Hematopoietic multipotent progenitor cell treated with erythropoietin and hydrocortisone succinate and interleukin-3 and kit ligand, for 17 days (in vitro differentiated cells): ENCODE measurements around the gene MSRB2.
"Not testable (repeated sequence)": the region's sequence is repeated elsewhere in the genome, so short reads cannot be mapped to it uniquely, and the experiment has no call there.

Source experiments
- DNase-seq: peaks from one replicate; pipeline ENCODE4 v3.0.0-alpha.2; 2015; ENCODE audit warnings: low spot score

MSRB2 gene

DNA sequence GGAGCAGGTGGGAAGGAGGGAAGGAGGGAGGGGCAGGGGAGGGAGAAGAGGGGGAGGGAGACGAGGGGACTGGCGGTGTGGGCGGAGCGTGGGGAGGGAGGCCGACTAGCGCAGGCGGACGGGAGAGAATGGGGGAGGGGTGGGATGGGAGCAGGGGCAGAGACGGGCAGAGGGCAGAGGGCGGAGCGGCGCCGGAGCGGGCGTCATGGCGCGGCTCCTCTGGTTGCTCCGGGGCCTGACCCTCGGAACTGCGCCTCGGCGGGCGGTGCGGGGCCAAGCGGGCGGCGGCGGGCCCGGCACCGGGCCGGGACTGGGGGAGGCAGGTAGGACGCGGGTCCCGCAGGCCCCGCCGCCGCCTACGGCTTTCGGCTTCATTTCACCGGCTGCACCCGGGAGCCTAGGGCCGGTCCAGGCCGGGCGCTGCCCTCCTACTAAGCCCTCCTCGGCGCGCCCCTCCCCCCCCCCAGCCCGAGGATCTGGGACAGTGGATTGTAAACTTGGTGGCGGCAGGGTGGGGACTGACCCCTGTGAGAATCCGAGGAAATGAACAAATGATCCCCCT, at the start of gene MSRB2:
TSS of gene MSRB2 (plus strand) at position 176 of the 562 bp plus-strand sequence. CDS start at position 206, 30 bp downstream.
- DNase-seq, result peak; percentile 54

DNA sequence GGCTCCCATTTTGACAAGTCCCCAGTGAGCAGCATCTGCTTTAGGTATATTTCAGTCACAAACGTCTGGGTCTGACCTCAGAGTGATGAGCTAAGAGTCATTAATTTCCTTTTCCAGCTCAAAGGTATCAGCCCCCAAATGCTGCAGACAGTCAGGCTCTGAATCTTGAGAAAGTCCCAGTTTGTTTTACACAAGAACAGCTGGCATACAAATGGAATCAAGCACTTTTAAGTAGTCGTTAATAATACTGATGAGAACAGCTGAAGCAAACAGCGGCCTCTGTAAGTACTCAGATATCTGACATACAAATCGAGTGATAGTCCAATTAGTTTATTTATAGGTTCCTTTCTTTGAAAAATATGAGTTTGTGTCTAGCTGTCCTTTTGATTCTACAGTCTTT, 49.4 kb upstream of the MSRB2 start:
- no peak for DNase-seq

DNA sequence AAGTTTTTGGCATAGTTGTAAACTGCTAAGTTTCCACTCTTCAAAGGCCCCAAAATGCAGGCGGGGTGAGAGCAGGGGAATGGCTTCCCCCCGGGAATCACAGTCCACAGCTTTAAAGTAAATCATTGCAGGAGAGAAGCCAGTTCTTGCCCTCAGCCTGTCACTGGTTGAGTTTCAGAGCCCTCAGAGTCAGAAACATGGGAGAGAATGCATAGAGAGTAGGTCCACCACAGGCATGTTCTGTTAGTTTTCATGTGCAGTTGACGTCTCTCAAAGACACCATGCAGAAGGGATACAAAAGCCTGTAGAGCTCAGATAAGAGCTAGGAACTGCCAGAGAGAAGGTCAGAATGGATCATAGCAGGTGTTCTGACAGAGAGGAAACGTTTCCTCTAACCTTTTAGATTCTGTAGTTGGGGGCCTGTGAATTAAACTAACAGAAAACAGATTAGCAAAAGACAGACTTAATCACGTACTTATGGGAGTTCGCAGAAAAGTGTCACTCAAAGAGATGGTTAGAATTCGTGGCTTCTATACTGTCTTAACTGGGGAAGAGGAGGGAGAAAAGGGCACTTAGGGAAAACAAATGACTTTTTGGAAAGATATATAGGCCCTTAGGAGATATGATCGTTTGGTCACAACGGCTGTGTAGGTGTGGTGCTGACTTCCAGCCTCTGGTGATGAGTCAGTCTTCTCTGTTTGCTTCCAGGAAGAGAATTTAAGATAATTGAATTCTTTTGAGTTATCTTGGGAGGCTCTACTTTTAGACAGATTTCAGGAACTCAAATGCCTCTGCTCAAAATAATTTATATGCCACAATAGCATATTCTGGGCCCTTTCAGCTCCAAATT, 48.0 kb upstream of the MSRB2 start:
- DNase-seq, result no peak

DNA sequence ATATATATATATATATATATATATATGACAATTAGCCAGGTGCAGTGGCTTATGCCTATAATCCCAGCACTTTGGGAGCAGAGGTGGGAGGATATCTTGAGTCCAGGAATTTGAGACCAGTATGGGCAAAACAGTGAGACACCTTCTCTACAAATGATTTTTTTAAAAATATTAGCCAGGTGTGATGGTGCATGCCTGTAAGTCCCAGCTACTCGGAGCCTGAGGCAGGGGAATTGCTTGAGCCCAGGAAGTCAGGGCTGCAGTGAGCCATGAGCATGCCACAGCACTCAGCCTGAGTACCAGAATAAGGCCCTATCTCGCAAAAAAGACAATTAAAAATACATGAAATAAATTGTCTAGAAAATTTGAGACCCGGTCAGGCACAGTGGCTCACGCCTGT, 47.2 kb upstream of the MSRB2 start:
- DNase-seq, result no peak

DNA sequence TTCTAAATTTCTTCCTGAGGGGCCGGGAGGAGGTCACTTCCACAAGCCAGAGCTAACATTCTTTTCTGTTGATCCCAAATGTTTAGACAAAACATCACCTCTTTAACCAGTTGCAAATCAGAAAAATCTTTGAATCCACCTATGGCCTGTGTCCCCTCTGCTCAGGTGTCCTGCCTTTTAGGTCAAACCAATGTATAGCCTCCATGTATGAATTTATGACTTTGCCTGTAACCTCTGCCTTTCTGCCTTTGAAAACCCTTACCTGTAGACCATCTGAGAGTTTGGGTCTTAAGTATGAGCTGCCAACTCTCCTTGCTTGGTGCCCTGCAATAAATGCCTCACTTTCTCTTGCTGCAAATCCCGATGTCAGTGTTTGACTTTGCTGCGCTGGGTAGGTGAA, 44.1 kb upstream of the MSRB2 start:
- no peak for DNase-seq

DNA sequence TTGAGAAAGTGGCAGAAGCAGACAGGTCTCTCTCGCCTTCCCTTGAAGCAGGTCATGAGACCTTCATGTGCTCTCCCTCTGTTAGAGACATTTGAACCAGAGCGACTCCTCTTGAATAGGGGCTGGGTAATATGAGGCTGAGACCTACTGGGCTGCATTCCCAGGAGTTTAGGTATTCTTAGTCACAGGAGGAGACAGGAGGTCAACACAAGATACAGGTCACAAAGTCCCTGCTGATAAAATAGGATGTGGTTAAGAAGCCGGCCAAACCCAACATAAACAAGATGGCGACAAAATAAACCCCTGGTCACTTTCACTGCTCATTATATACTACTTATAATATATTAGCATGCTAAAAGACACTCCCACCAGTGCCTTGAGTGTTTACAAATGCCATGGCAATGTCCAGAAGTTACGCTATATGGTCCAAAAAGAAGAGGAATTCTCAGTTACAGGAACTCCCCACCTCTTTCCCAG, 43.5 kb upstream of the MSRB2 start:
- DNase-seq, result no peak

DNA sequence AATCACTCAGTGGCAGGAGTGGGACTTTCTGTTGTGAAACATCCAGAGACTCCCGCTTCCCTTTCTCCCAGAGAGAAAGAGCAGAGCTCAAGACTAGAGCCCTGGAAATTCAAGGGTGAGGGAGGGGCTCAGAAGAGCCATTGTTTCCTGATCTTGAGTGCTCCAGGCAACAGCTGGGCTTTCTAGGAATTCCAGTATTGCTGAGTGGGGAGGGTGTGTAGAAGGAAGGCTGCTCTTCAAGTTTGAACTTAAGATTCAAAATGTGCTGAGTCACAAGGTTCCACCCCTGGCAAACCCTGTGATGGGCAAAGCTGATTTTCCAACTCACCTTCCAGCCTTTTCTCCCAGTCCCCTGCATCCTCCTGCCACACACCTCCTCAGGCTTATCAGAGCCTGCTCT, 42.3 kb upstream of the MSRB2 start:
- no peak for DNase-seq

DNA sequence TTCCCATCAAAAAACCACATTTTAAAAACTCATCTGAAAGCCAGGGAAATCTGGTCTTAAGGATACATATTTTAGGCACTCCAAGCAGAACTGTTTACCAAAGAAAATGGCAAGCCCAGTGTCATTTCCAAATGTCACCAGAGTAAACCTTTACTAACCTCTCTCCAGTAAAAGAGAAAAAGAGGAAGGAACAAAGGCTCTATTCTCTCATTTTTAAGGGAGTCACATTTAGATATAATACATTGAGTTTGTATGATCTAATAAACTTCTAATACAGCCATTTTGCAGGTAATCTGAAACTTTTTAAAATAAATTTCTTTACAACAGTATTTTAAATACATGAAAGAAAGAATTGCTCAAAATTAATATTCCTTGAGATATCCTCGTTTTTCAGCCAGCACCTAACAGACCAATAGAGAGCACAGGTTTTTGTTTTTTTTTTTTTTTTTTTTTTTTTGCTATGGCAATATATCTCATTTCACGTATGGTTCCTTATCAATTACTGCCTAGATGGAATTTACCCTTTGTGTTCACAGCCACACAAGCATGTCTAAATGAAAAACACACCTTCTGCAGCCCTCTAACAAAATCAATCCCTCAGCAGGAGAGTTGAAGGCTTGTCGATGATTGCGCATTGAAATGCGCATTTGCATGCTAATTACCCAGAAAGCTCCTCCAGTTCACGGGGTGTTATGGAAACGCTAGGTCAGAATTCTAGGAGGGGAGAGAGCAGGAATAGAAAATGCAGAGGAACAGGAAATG, 39.8 kb upstream of the MSRB2 start:
- DNase-seq, result no peak

DNA sequence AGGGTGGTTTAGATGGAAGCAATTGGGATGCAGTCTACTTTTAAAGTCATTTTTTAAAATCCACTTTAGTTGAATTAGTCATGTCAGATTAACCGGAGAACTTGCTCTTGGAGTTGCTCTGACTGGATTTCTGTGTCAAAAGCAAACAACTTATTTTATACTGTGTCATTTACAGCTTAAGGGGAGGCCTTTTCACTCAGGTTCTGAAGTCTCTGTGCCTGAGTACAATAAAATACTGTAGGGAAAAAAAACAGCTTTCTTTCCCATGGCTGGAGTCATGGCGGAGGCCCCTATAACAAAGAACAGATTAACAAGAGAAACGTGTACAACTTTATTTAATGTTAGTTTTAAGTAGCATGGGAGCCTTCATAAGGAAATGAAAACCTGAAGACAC, 39.2 kb upstream of the MSRB2 start:
- DNase-seq, result no peak

DNA sequence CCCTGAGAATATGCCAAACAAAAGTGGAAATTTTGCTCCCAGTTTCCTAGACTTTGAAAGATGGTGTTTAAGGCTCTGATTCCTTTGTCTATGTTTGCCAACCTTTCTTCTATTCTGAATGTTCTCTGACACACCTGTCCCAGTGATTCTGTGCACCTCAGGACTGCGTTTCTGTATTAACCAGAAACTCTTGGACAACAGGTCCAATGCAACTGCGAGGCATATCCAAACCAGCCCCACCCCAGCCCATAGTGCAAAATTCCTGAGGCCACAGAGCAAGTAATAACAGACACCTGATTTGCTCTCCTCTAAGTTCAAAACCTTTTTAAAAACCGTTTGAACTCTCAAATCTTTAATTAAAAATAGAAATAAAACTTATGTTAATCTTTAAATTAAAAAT, 37.0 kb upstream of the MSRB2 start:
- no peak for DNase-seq

DNA sequence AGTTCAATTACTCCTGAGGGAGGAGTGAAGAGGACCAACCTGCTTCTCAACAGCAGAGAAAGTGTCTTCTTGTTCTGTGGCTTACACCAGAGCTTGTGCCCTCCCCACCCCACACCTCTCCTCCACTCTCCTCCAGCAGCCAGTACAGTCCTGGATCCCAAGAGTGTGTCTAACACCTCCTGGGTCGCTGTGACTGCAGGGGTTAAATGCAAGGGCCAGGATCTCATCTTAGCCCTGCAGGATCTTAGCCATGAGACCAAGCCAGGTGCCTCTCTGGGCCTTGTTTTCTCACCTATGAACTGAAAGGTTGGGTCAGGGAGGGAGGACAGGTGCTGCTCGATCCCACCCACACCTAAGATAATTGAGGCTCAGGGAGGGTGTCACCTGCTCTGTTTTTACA, 34.5 kb upstream of the MSRB2 start:
- no peak for DNase-seq

DNA sequence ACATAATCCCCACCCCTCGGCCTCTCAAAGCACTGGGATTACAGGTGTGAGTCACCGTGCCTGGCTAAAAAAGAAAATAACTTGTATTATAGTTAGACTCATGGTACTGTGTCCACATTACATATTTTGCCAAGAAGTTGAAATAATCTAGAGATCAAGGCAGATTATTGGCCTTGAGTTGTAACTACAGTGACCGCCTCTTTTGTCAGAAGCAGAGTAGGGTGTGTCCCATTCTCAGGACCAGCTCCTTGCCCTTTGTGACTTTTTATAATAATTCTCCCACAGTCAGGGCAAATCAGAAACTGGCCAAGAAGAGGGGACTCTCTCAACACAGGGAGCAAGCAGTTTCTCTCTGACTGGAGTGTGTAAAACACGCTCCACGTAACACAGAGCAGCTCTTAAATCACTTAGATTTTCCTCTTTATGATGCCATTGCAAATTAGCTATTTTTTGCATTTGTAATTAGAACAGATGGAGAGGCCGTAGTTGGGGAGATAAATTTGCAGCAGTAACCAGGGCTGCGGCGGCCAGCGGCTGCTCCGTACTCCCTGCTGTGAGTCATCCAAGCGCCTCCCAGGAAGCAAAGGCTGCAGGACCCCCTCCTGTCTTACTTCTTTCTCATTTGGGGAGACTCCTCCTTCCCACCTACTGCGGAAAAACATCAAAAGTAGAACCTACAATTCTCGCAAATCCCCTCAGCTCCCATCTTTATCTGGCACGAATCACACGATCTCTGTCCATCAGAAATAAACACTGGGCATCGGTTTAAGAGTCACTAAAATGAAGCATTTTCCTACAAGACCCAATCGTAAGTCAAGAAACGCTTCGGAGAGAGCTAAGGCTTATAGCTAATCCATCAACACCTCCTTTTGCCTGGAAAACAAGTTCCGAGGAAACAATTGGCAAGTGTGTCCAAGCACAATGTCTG, 32.1 kb upstream of the MSRB2 start:
- DNase-seq, result no peak

DNA sequence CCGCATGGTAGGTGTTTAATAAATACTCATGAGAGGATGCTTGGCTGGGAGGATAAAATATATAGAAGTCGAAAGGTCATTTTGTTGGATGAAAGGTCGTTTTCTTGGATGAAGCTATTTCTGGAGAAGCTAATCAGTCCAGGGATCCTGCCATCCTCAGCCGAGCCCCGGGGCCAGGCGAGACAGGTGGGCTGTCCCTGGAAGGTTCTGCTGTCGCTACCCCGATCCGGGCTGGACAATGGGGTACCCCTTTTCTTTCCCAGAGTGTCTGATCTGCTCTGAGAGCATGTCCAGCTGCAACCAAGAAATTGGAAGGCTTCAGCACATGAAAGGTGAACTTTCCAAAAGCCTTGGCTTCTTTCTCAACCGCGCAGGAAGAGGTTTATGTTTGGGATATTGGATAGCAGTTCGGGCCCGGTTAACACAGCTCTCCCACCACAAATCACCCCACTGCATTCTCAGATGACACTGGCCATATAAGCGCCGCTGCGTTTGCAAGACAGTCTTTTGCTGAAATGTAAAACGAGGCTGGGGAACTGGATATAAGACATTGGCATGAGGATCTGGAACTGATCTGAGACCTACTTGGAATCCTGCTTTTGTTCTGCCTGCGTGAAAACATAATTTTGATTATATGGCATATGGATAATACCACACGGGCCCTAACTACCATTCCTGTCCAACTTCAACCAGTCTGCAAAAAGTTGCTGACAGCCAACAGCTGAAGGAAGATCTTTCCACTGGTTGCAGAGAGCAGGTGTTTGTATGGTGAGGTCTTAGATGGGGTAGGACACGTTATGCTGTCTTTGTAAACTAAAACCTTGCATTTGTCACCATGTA, 31.2 kb upstream of the MSRB2 start:
- DNase-seq, result no peak

DNA sequence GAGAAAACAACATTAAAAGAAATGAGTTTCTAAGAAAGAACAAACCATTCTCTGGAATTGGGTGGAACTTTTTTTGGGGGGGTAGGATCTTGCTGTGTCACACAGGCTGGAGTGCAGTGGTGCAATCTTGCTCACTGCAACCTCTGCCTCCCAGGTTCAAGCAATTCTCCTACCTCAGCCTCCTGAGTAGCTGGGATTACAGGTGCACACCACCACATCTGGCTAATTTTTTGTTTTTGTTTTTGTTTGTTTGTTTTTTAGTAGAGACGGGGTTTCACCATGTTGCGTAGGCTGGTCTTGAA, 30.6 kb upstream of the MSRB2 start:
- not testable (repeated sequence) for DNase-seq

DNA sequence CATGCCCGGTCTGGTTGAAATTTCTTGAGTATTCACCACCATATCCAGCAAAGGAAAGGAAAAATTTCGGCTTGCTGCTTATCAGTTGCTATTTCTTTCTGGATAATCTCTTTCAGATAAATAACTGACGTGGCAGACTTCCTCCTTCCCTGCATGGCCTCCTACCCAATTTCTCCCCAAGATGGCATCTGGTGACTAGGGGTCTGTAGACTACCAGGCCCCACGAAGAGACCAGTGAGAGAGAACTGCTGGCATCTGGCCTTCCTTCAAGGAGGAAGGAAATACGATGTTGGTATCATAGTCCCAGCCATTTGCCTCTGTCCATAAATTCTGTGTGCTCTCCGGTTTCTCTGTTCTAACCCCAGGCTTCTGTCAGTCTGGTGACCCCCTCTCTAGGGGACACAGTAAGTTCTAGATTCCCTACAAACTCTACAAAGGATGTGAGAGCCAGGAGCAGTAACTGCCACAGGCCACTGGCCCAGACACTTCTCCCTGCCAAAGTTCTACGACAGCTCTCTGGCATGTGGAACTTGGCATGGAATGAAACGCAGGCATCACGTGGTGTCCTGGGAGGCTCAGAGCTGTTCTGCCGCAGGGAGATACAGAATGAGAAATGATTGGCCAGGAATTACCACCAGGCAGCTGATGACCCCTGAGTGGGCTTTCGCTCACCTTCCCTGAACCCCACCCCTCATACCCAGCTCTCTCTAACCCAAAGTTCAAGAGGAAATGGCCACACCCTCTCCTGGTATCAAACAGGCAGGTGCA, 30.0 kb upstream of the MSRB2 start:
- no peak for DNase-seq

DNA sequence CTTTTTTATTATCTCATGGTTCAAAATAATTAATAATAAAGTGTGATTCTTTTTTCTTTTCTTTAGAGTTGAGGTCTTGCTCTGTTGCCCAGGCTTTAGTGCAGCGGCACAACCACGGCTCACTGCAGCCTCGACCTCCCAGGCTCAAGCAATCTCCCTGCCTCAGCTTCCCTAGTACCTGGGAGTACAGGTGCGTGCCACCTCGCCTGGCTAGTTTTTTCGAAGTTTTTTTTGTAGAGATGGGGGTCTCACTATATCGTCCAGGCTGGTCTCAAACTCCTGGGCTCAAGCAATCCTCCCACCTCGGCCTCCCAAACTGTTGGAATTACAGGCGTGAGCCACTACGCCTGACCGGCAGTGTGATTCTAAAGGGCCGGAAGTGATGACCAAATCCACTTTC, 28.0 kb upstream of the MSRB2 start:
- DNase-seq, result no peak

DNA sequence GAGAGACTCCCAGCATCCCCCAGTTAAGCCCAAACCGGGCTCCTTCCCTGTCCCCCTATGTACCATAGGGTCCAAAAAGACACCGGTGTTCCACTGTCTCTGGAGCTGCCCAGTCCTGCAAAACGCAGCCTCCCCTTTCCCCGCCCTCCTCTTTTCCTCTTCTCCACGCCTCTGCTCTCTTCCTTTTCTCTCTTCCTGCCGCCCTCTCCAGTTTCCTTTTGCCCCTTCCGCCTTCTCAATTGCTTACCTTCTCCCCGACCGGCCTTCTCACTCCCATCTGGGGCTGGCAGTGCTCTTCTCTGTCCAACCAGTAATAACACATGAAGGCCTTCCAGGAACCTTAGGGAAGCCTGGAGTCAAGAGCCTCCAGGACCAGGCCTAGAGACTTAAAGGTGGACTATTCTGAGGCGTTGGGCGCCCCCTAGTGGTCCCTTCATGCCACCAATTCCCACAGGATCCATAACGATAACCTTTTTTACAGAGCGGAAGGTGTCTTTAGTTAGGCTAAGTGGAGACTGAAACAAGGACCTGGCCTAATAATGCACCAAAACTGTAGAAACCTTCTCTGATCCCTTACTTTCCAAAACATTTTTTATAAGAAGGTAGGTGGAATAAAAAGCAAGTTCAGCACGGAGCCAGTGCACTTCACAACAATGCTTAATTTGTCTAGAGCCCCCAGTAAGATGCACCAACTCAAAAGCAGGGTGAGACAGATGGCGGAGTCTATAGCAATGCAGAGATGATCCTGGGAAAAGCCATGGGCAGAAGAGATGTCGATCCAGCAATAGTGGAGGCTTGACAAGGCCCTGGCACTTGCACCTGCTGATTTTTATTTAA, 27.2 kb upstream of the MSRB2 start:
- peak; percentile 63 for DNase-seq

DNA sequence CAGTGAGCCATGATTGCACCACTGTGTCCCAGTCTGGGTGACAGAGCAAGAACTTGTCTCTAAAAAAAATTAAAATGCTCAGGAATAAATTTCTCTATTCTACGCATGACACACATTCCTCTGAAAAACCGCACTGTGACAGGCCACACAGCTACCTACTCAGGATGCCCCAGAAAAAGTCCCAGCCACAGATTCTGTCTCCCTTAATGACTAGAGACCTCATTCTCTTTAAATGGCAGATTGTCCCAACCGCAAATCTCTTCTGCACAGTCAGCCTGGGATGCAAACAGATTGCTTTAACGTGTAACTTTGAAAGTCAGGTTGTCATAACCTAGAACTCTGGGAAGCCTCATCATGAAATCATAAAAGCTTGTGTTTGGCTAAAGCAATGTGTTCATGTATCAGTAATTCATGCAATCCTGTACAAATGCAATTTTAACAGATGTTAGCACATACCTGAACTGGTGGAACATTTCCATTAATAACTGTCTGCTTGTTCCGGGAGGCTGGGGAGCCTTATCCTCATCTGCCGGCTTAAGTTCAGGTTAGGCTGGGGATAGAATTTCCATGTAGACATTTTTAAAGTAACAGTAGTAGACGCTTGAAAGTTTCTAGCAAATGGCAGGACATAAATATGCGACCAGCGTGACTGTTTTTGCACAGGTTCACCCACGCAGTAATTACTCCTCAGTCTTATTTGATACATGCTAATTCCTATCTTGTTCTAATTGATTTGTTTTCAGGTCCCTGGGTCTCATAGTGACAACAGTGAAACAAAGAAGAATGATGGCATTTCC, 26.2 kb upstream of the MSRB2 start:
- DNase-seq, result no peak
